ENCODE measurements around the gene TGFBR1.
"Not testable (repeated sequence)": the region's sequence is repeated elsewhere in the genome, so short reads cannot be mapped to it uniquely, and the experiment has no call there.

Gene TGFBR1

DNA sequence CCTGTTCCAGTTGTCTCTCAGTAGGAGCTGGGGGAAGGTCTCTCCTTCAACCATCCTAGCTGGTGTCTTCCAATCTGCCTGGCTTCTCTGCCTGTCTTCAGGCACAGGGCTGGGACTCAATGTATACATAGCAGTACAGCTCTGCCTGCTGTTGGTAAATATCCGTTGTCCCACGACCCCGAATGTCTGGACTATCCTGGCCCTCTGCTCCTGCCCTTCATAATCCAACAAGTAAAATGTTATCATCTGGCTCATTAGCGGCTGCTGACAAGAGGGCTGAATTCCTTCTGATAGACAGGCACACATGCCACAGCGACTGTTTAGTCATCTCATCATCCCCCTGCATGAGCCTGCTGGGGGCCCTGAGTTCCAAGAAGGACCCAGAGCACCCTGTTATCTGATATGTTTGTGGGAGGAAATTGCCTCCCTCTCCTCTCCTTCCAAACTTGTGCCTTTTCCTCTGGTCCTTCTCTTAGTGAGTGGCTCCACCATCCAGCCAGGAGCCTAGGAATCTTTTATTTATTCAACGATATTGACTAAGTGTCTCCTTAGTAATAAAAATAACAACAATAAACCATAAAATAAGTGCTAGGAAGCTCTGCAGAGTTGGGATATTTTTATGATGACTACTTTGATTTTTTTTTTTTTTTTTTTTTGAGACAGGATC, 29.5 kb upstream of the TGFBR1 start:
- FAIRE-seq, result no peak

GRCh38 chr9:99076030-99076429, 28.9 kb upstream of the TGFBR1 start:
- no peak for DNase-seq (ENCODE audit: extremely low spot score, insufficient read length, low read depth)
- FAIRE-seq, result no peak

More for the DNA sequence above, 29.5 kb upstream of the TGFBR1 start:
- no peak for DNase-seq (ENCODE audit: extremely low spot score, insufficient read length, low read depth)

GRCh38 chr9:99076483-99077171, 28.3 kb upstream of the TGFBR1 start:
- FAIRE-seq (no peak), DNase-seq (ENCODE audit: extremely low spot score, insufficient read length, low read depth) (no peak)

- FAIRE-seq, result no peak
Measured at GRCh38 chr9:99078717-99079116, 26.2 kb upstream of the TGFBR1 start.

GRCh38 chr9:99079542-99079941, 25.4 kb upstream of the TGFBR1 start:
- DNase-seq (ENCODE audit: extremely low spot score, insufficient read length, low read depth) (no peak), FAIRE-seq (no peak)

More at GRCh38 chr9:99078717-99079116, 26.2 kb upstream of the TGFBR1 start:
- no peak for DNase-seq (ENCODE audit: extremely low spot score, insufficient read length, low read depth)

DNA sequence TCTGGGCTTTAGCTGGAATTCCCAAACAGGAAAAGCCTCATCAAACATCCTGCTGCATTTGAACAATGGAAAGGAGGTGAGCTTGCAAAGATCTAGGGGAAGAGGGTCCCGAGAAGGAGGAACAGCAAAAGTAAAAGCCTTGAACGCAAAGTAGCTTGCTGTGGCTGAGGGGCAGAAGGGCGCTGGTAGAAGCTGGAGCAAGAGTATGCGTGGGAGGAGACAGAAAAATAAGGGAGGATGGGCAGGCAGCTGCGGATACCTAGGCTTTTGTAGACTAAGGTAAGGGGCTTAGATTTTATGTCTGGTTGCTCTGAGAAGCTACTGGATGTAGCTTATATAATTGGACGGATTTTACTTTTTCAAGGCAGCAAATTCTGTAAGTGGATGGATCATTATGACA, 21.9 kb upstream of the TGFBR1 start:
- no peak for DNase-seq (ENCODE audit: extremely low spot score, insufficient read length, low read depth)
- FAIRE-seq, result no peak

- DNase-seq (ENCODE audit: extremely low spot score, insufficient read length, low read depth) (no peak), FAIRE-seq (no peak)
Measured at GRCh38 chr9:99085949-99086948, 18.7 kb upstream of the TGFBR1 start.

DNA sequence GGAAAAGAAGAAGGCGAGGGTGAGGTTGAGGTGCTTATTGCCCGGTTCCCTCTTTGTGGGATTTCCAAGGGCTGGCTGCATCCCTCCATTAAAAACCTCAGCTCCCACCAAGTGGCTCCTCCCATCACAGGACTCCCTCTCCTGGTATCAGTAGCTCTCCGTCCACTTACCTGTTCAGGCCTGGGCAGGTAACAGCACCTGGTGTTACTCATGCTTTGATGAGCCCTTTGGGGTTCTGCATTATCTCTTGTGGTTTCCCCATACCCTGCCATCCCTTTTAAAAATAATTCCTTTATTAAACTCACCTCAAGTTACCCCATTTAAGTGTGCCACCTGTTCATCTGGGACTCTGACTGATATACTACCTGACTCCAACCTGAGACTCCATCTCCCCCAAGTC, 17.5 kb upstream of the TGFBR1 start:
- DNase-seq (ENCODE audit: extremely low spot score, insufficient read length, low read depth) (no peak), FAIRE-seq (no peak)

- FAIRE-seq (no peak), DNase-seq (ENCODE audit: extremely low spot score, insufficient read length, low read depth) (no peak)
Measured at GRCh38 chr9:99090336-99091130, 14.4 kb upstream of the TGFBR1 start.

GRCh38 chr9:99092643-99093491, 12.0 kb upstream of the TGFBR1 start:
- no peak for DNase-seq (ENCODE audit: extremely low spot score, insufficient read length, low read depth)
- FAIRE-seq, result no peak

DNA sequence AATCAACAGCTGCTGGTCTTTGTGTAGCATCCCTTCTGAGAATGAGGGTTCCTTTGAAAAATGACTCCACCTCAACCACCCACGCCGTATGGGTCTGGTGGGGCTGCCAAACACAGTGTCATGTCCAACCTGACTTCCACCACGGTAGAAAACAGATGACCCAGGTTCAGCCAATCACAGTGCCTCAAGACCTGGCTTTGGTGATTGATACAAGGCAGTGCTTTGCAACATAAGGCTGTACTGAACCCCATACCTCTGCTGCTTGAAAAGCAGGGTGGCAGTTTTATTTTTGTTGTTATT, 11.5 kb upstream of the TGFBR1 start:
- DNase-seq (ENCODE audit: extremely low spot score, insufficient read length, low read depth) (no peak), FAIRE-seq (no peak)

GRCh38 chr9:99095565-99095964, 9.3 kb upstream of the TGFBR1 start:
- DNase-seq (ENCODE audit: extremely low spot score, insufficient read length, low read depth) (no peak), FAIRE-seq (no peak)

GRCh38 chr9:99096409-99096808, 8.5 kb upstream of the TGFBR1 start:
- FAIRE-seq (no peak), DNase-seq (ENCODE audit: extremely low spot score, insufficient read length, low read depth) (no peak)

- DNase-seq (ENCODE audit: extremely low spot score, insufficient read length, low read depth); FAIRE-seq: not testable (repeated sequence)
Measured at GRCh38 chr9:99099806-99100585, 4.9 kb upstream of the TGFBR1 start.

GRCh38 chr9:99101271-99101670, 3.6 kb upstream of the TGFBR1 start:
- no peak for FAIRE-seq
- no peak for DNase-seq (ENCODE audit: extremely low spot score, insufficient read length, low read depth)

- no peak for FAIRE-seq
- DNase-seq (ENCODE audit: extremely low spot score, insufficient read length, low read depth), result no peak
Measured at GRCh38 chr9:99101812-99102211, 3.1 kb upstream of the TGFBR1 start.

DNA sequence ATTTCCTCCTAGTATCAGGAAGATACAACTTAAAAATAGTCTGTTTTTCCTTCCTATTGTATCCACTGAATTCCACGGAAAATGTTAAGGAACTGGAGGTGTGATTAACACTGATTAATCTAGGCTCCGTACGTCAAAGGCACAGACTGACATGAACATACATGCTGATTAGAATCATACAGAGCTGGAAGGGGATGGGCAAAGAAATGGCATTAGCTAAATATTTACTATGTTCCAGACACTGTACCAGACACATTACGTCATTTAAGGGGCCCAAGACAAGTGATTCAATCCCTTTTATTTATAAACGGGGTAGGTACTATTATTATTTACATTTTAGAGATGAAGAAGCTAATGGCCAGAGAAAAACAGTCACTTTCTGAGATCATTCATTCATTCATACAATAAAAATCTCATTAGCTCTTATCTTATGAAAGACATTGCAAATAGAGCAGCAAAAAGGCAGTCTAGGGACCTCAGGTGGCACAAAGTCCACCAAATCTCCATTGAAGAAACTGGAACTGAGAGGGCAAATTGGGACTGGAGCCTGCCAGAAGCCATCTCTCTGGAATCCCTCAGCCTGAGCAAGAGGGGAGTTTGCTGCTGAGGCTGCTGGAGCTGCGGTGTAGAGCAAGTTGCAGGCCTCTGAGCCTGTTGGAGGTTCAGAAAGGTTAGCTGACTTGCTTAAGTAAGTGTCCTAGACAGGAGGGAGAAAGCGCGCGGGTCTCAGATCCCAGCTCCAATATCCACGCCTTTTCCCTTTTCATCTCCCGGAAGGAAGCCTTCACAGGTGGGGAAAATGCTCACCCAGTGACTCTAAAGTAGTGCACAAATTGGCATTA, 1.6 kb upstream of the TGFBR1 start:
- DNase-seq (ENCODE audit: extremely low spot score, insufficient read length, low read depth), result no peak
- no peak for FAIRE-seq

Measured in GM18507 (cell line).